NOMO-1 treated with dmso at 0.1 percent for 144 hours (cell line): ENCODE data around the gene PRUNE1.

ENCODE experiments used
- DNase-seq: peaks from one replicate; lab custom pipeline; 2025; ENCODE audit not compliant: unreplicated experiment; lab: John Stamatoyannopoulos, UW

The PRUNE1 gene

GRCh38 chr1:151049458-151049857, 41.2 kb downstream of the PRUNE1 start:
- DNase-seq = no peak

GRCh38 chr1:151050051-151050688, 41.9 kb downstream of the PRUNE1 start:
- no peak for DNase-seq

DNA sequence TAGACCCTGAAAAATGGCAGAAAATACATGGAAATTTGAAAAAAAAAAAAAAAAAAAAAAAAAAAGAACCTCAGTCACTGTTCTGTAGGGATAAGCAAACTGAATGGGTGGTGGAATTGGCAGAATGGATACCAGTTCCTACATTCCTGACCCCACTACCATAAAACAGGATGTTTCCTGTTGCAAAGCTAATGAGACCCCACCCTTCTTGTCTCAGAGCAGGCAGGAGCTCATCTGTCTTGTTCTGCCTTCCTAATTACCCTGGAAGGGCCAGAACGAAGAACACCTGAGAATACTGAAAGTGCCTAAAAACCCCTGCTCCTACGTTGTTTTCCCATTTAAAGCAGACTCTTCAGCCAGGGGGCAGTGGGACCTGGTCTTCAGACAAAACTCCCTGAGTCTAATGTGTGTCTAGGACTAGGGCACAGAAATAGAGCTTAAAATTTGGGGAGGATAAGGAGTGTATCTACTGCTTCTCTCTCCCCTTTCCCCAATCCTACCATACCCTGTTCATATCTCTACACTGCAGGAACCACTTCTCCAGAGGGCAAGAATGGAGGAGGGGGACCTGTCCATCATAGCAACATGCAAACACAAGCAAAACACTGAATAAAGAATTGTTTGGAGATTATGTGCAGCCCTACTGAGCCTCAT, 43.2 kb downstream of the PRUNE1 start:
- no peak for DNase-seq

DNA sequence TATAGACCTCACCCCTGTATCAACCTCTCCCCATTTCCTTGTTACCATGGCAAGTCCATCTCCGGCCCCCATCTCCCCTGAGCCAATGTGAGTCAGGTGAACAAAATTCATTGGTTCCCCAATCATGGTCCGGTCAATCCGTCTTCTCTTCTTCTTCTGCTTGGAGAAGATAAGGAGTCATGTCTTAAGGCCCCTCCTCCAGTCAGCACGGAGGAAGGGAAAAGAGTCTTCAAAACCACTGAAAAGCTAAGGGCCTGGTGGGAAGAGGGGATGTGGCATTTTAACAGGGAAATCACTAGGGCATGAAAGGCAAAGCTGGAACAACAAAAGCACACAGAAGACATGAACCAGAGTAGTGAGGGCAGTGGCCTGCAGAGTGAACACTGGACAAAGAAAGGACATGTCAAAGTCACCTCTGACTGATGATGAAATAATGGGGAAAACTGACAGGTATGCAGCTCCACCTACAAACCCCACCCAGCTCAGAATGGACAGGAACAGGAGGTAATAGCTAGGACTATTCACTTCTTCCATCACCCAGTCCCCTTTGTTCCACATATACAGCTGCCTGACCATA, 46.8 kb downstream of the PRUNE1 start:
- no peak for DNase-seq

DNA sequence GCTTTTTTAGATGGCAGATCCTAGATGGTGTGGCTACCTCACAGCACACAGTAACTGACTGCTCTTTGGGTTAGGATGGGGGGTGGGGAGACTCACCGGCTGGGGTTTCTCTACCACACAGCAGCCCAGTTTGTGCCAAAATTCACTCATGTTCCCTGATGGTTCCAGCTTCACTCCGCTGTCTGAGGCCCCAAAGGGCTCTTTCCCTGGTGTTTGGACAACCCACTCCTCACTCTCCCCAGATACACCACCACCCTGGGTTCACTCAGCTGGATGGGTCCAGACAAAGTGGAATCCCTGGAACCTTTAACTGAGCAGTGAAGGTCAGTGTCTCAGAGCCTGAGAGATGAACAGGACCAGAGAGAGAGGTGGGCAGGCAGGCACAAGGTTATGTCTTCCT, 47.3 kb downstream of the PRUNE1 start:
- no peak for DNase-seq

- peak; percentile 5 for DNase-seq
These were observed 47.9 kb downstream of the PRUNE1 start for GRCh38 chr1:151056149-151056548.

DNA sequence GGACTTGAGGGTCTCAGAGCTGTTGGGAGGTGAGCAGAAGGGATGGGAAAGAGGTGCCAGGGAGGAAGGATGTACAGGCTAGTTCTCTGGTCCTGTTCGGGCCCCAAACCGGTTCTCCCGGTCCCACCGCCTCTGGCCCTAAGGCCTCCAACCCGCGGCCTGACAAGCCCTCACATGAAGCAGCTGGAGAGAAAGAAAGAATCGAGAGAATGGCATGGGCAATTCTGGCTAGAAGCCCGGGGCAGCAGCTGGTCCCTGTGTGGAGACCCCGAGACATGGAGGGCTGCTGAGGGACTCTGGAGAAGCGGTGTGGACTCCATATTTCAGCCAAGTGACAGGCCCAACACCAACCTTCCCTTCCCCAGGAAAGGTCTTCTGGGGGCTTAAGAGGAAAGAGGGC, 50.4 kb downstream of the PRUNE1 start:
- DNase-seq = no peak

- DNase-seq = peak; percentile 86
These were observed 51.1 kb downstream of the PRUNE1 start, which contains the start of gene CDC42SE1 for GRCh38 chr1:151059109-151060006. Gene CDC42SE1, minus strand, starts transcription at chr1:151059622. Its CDS starts 3,892 bp downstream, at chr1:151055730.

DNA sequence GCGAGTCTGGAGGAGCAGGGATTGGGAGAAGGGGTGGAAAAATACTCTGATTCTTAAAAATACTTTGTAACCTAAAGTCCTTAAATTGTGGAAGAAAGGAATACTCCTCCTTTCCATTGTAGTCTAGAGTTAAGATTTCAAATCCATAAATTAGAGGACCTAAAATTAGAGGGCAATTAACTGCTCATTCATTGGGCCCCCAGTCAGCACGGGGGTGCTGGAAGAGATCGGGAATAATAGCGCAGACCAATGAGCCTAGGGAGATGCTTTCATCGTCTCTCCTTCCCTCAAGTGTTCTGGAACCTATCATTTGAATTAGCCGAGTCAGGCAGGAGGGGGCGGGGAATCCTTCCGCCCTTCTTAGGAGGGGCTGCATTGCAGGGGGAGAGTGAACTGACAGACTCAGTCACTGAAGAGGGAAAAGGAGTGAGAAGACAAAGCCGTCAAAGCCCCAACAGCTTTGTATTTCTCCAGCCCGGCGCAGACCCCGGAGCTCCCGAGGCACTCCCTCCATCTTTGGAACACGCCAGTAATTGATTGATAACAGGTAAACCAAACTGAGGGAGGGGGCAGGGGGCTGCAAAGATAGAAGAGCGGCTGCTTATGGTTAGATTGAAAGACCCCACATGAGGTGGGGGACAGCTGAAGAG, 51.9 kb downstream of the PRUNE1 start, which contains the start of gene MLLT11:
TSS of gene MLLT11 (plus strand) at position 391 of the 650 bp plus-strand sequence. CDS start 6,828 bp downstream, outside the sequence.
- DNase-seq = no peak

GRCh38 chr1:151060657-151061421, 52.6 kb downstream of the PRUNE1 start:
- DNase-seq = no peak

DNA sequence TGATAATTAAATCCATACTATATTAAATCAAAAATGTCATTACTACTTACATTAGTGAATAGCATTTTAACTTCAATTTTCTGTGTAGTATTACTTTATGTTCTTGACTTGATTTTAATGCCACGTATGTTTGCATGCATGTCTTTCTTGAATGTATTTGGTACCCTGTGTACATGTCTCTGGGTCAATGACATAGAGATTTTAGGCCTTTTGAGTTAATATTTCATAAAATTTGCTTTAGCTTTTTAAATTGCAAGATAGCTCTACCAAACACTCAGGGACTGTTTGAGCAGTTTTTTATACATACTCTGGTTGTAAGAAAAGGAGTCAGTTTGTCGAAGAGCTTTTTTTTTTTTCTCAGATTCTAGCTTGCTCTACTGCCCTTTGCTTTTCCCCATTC, 53.5 kb downstream of the PRUNE1 start:
- DNase-seq = no peak

DNA sequence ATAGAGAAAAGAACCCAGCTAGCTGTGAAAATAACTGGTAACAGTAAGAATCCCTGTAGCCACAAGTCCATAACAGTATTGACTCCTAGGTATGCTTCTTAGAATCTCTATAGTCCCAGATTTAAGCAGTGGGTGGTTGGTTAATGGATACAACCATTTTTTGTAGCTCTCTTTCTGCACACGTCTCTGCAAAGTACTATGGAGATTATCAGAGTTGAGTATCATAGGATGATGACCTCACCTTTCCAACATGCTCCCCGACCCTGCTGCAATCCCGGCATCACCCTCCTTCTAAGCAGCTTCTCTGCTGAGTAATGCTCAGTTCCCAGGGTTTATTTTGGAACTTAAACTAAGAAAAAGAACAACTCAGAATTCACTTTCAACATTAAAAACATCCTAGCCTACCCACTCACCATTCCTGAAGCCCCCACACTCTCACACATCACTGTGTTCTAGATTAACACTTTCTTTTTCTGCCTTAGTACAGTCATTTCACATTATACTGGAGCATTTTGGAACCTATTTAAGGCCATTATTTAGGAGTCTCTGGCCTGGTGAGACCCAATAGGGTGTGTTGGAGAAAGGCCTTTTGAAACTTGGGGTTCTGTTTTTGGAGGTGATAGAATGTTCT, 54.6 kb downstream of the PRUNE1 start:
- no peak for DNase-seq

DNA sequence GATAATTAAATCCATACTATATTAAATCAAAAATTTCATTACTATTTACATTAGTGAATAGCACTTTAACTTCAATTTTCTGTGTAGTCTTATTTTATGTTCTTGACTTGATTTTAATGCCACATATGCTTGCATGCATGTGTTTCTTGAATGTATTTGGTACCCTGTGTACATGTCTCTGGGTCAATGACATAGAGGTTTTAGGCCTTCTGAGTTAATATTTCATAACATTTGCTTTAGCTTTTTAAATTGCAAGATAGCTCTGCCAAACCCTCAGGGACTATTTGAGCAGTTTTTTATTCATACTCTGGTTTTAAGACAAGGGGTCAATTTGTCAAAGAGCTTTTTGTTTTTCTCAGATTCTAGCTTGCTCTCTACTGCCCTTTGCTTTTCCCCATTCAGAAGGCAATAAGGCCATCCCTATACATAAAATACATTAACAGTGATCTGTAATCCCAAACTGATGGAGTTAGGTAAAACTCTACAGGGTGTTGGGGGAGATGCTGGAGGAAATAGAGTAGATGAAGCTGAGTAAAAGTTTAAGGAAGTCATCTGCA, 56.9 kb downstream of the PRUNE1 start:
- no peak for DNase-seq

DNA sequence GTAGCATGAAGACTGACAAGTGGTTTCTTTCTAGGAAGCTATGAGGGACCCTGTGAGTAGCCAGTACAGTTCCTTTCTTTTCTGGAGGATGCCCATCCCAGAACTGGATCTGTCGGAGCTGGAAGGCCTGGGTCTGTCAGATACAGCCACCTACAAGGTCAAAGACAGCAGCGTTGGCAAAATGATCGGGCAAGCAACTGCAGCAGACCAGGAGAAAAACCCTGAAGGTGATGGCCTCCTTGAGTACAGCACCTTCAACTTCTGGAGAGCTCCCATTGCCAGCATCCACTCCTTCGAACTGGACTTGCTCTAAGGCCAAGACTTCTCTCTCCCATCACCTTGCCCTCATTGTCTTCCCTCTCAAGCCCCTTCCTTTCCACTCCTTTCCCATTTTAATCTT, 58.9 kb downstream of the PRUNE1 start:
- no peak for DNase-seq

DNA sequence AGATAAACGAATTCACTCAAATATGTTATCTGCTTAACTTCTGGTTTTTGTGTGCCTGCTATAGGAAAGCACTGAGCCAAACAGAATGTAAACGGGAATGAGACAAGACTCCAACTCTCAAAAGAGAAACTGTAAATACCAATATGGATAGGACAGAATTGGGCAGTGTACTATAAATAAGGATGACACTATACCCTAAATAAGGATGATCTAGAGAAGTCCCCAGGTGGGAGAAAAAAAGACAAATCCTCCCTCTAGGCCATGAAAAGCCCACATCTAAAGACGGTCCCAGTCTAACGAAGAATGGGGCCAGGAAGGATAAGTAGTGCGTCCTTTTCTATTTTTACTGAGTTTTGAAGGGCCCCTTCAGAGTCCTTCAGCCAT, 60.8 kb downstream of the PRUNE1 start:
- DNase-seq = no peak

DNA sequence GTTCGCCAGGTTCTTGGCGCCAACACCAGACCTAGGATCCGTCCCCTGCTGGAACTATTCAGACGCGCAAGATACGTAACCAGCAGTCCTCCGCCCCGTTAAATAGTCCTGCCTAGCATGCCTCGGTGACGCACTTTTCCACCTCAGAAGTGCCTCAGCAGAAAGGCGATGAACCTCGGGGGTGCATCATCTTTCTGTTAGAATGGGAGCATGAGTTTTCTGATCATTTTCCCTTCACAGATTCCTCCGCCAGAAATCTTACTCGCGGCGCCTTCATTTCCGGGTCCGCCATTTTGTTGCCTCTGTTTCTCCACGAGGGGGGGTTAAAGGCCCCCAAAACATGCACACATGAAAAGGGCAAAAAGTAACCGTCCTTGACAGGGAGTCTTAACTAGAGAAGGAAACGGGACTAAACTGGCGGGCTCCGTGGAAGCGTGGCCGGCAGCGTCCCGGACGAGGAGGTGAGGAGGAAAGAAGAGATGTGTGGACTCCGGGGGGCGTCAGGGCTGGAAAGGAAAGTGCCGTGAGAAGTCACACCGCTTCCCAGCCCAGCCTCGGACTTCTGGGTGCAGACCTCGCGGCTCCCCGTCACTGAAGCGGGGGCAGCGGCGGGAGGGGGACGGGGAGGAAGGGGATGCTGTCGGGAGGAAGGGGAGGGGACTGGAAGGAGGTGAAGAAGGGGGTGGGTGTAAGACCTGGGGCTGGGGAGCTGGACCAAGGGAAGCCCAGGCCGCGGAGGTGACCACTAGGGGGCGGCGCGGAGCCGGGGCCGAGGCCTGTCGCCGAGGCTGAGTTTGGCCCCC, 62.4 kb downstream of the PRUNE1 start, which contains the start of gene GABPB2:
TSS of gene GABPB2 (plus strand) at position 288 of the 803 bp plus-strand sequence. CDS start 17,429 bp downstream, outside the sequence.
- DNase-seq = peak; percentile 90

DNA sequence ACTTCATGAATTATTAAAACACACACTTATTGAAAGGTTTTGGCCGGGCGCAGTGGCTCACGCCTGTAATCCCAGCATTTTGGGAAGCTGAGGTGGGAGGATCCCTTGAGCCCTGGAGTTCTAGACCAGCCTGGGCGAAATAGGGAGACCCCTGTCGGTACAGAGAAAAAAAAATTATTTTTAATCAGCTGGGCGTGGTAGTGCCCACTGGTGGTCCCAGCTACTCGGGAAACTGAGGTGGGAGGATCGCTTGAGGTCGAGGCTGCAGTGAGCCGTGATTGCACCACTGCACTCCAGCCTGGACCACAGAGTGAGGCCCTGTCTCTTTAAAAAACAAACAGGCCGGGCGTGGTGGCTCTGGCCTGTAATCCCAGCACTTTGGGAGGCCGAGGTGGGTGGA, 64.0 kb downstream of the PRUNE1 start:
- no peak for DNase-seq
